ENCODE measurements around the gene RPL13. TPM values are rescaled to one million over a fixed set of nuclear protein-coding genes. Genes with fewer than 3 reads are reported as not detected.

The RPL13 gene
- total RNA-seq, 1 experiment from 2014 or later: 2,157 TPM

GRCh38 chr16:89538286-89538685, 22.2 kb upstream of the RPL13 start:
- H3K4me2 ChIP-seq (ENCODE audit: insufficient read depth, insufficient read length, low read length): no peak overlapping the region
- no peaks in the 10 kb centered on the region for H3K9me3 ChIP-seq (ENCODE audit: control insufficient read depth, low read depth, low read length)
- no peaks in the 10 kb centered on the region for H3K79me1 ChIP-seq (ENCODE audit: insufficient read depth, low read depth, low read length, poor library complexity, severe bottlenecking)
- no peak for TF ChIP-seq CTCF (conservative IDR thresholded peaks at IDR 0.05)
- no peak overlapping the region for H2BK20ac ChIP-seq (ENCODE audit: low read depth, low read length, poor library complexity, severe bottlenecking)
- WGBS (ENCODE audit: extremely low coverage, insufficient read length, low lambda C conversion rate): no CpG with 5 or more reads among the region's 12 CpGs
- H4K5ac ChIP-seq (ENCODE audit: insufficient read length, low read depth, low read length): no peak overlapping the region
- no peak overlapping the region for H3K56ac ChIP-seq (ENCODE audit: insufficient read length, low read depth, low read length)
- Mint-ChIP-seq H3K27ac (no peak overlapping the region), H3K36me3 (ENCODE audit: insufficient read depth in 1 of 3, low read depth in 3 of 3) (peaks cover 30 to 62% (median 53%) of the 10 kb centered on the region in 3 experiments; a peak in 6 of 7 replicates), H3K9me3 (no peaks in the 10 kb centered on the region), H3K4me1 (no peaks in the 10 kb centered on the region), H3K4me3 (no peak overlapping the region), H3K27me3 (ENCODE audit: low read depth) (no peaks in the 10 kb centered on the region)
- no peak overlapping the region for H2BK5ac ChIP-seq (ENCODE audit: insufficient read length, low read length)
- H3K27me3 ChIP-seq (ENCODE audit: insufficient read depth, low read length): no peaks in the 10 kb centered on the region
- H2BK15ac ChIP-seq (ENCODE audit: low read depth, low read length): no peak overlapping the region
- H3K27ac ChIP-seq (ENCODE audit: insufficient read length, low read depth, low read length): no peak overlapping the region
- no peak overlapping the region for H2AFZ ChIP-seq (ENCODE audit: low read length)
- no peak overlapping the region for H3K18ac ChIP-seq (ENCODE audit: insufficient read length, low read depth, low read length)
- no peaks in the 10 kb centered on the region for H3K23me2 ChIP-seq (ENCODE audit: insufficient read length, low read depth, low read length, poor library complexity, severe bottlenecking)
- no peak overlapping the region for H2BK12ac ChIP-seq (ENCODE audit: insufficient read length, low read depth, low read length)
- no peak overlapping the region for H3K14ac ChIP-seq (ENCODE audit: insufficient read depth, low read length)
- no peak overlapping the region for H4K91ac ChIP-seq (ENCODE audit: insufficient read length, low read depth, low read length)
- no peak overlapping the region for H3K9ac ChIP-seq (ENCODE audit: extremely low read depth, insufficient read length, low read length)
- no peak overlapping the region for H2BK120ac ChIP-seq (ENCODE audit: low read depth, low read length, poor library complexity, severe bottlenecking)
- no peaks in the 10 kb centered on the region for H4K20me1 ChIP-seq (ENCODE audit: control insufficient read depth, insufficient read depth, insufficient read length)
- H4K8ac ChIP-seq (replicated peaks; ENCODE audit: insufficient read length, low read depth, low read length): no peak overlapping the region
- H2AK5ac ChIP-seq (ENCODE audit: insufficient read length, low read length): no peak overlapping the region
- H3K4ac ChIP-seq (ENCODE audit: low read depth, low read length): no peak overlapping the region
- no peaks in the 10 kb centered on the region for H3K4me1 ChIP-seq (ENCODE audit: insufficient read depth, low read length)
- no peaks in the 10 kb centered on the region for H3K79me2 ChIP-seq (ENCODE audit: insufficient read depth, low read length)
- H3T11ph ChIP-seq (ENCODE audit: low read length): no peak overlapping the region
- H3K23ac ChIP-seq (ENCODE audit: insufficient read length, low read depth, low read length): no peak overlapping the region
- DNase-seq: no peak
